Ishikawa (cell line): Measurements from ENCODE around the gene SBF2.
A peak's percentile ranks its signal among the peaks of the same experiment; 100 is the strongest.

Experiments
- CEBPB ChIP-seq: IDR thresholded peaks from 2 replicates; pipeline ENCODE4 v1.6.1; 2012
- CREB1 ChIP-seq: IDR thresholded peaks from 2 replicates; pipeline ENCODE4 v1.6.1; 2012; ENCODE audit warnings: low read depth
- EGR1 ChIP-seq: IDR thresholded peaks from 2 replicates; pipeline ENCODE4 v1.6.1; 2012
- EP300 ChIP-seq: IDR thresholded peaks from 2 replicates; pipeline ENCODE4 v1.6.1; 2012; ENCODE audit warnings: borderline replicate concordance
- FOXM1 ChIP-seq: IDR thresholded peaks from 2 replicates; pipeline ENCODE4 v1.6.1; 2012; ENCODE audit warnings: low read depth, borderline replicate concordance
- MAX ChIP-seq: IDR thresholded peaks from 2 replicates; pipeline ENCODE4 v1.6.1; 2012
- NFIC ChIP-seq: IDR thresholded peaks from 2 replicates; pipeline ENCODE4 v1.6.1; 2012
- RAD21 ChIP-seq: IDR thresholded peaks from 2 replicates; pipeline ENCODE4 v1.6.1; 2012; ENCODE audit warnings: low read depth
- REST ChIP-seq: IDR thresholded peaks from 2 replicates; pipeline ENCODE4 v1.6.1; 2012; ENCODE audit warnings: low read depth, mild to moderate bottlenecking
- TAF1 ChIP-seq: IDR thresholded peaks from 2 replicates; pipeline ENCODE4 v1.6.1; 2012; ENCODE audit warnings: low read depth, mild to moderate bottlenecking
- TCF12 ChIP-seq: IDR thresholded peaks from 2 replicates; pipeline ENCODE4 v1.6.1; 2012; ENCODE audit warnings: low read depth
- TEAD4 ChIP-seq: IDR thresholded peaks from 2 replicates; pipeline ENCODE4 v1.6.1; 2012
- USF1 ChIP-seq: IDR thresholded peaks from 2 replicates; pipeline ENCODE4 v1.6.1; 2012
- YY1 ChIP-seq: IDR thresholded peaks from 2 replicates; pipeline ENCODE4 v1.6.1; 2012; ENCODE audit warnings: low read depth
- ZBTB7A ChIP-seq: IDR thresholded peaks from 2 replicates; pipeline ENCODE4 v1.6.1; 2012; ENCODE audit warnings: low read depth

Gene SBF2

GRCh38 chr11:10302744-10303557 lies 8.9 kb upstream of the SBF2 start:
- TF ChIP-seq MAX (peak; percentile 22; the same call in 1 of the 2 replicates), NFIC (peak; percentile 49), TAF1 (peak; percentile 51; the same call in 1 of the 2 replicates), EP300 (no peak), USF1 (peak; percentile 32), ZBTB7A (no peak), YY1 (peak; percentile 71), TCF12 (peak; percentile 33; the same call in 1 of the 2 replicates), REST (no peak), TEAD4 (no peak), FOXM1 (no peak), EGR1 (no peak), CEBPB (no peak), RAD21 (no peak), CREB1 (no peak)

GRCh38 chr11:10302359-10302743 lies 8.3 kb upstream of the SBF2 start:
- no peak for TF ChIP-seq TEAD4
- TF ChIP-seq NFIC, result no peak
- no peak for TF ChIP-seq TAF1
- no peak for TF ChIP-seq CREB1
- no peak for TF ChIP-seq TCF12
- TF ChIP-seq USF1, result no peak

GRCh38 chr11:10301656-10302358 lies 7.8 kb upstream of the SBF2 start:
- no peak for TF ChIP-seq EGR1
- TF ChIP-seq FOXM1, result no peak
- no peak for TF ChIP-seq MAX
- no peak for TF ChIP-seq TAF1
- TF ChIP-seq CEBPB, result no peak
- no peak for TF ChIP-seq USF1
- no peak for TF ChIP-seq ZBTB7A
- TF ChIP-seq TCF12, result no peak
- TF ChIP-seq CREB1, result no peak
- no peak for TF ChIP-seq EP300

- no peak for TF ChIP-seq EGR1
- no peak for TF ChIP-seq EP300
- no peak for TF ChIP-seq YY1
- TF ChIP-seq TCF12, result no peak
- TF ChIP-seq TAF1, result no peak
- TF ChIP-seq CREB1, result no peak
Measured at GRCh38 chr11:10298342-10298741, 4.3 kb upstream of the SBF2 start.

GRCh38 chr11:10295064-10295901 lies 1.3 kb upstream of the SBF2 start:
- TF ChIP-seq TCF12 (no peak), CEBPB (no peak), FOXM1 (no peak), TAF1 (no peak)

- no peak for TF ChIP-seq TAF1
- 0 out of 2 replicates have a peak, but pooled peaks have one; percentile 20 for TF ChIP-seq MAX
- TF ChIP-seq USF1, result no peak
- peak; percentile 38; the same call in 1 of the 2 replicates for TF ChIP-seq EGR1
- 0 out of 2 replicates have a peak, but pooled peaks have one; percentile 54 for TF ChIP-seq ZBTB7A
- peak; percentile 23; the same call in 1 of the 2 replicates for TF ChIP-seq EP300
- peak; percentile 87 for TF ChIP-seq CEBPB
- TF ChIP-seq TCF12, result 0 out of 2 replicates have a peak, but pooled peaks have one; percentile 18
Measured at GRCh38 chr11:10294290-10294953, 403 bp upstream of the SBF2 start.
